Measurements from ENCODE around the gene BBS9. TPM values are rescaled to one million over a fixed set of nuclear protein-coding genes. Genes with fewer than 3 reads are reported as not detected.

The BBS9 gene
- total and polyA plus RNA-seq, 9 of the 15 experiments (the other 6 are each of a cell fraction or from before 2014, with no cell fraction given), result 0.77 to 3.3 (median 2.4) TPM

- POLR2A ChIA-PET, result no interaction called here
Observed at GRCh38 chr7:33221390-33221789, 92.0 kb downstream of the BBS9 start.

DNA sequence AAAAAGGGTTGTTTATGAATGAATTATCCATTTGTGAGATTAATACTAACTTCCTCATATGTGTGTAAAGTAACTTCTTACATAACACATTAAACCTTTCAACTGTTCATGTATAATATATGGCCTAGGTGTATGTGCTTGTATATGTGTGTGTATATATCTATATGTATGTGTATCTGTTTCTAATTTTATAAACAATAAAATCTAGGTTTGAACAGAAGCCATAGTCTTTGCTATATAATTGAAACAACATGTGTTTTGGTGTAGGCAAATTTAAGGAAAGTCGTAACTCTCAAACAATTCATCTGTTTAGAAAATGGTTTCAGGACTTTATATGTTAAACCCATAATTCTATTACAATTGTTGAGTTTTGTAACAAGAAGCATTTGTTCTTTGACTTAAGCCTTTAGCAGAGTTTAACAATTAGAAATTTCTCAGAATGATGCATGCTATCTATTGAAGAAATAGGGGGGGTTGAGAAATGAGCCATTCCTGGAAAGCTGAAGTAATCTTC lies 103.3 kb downstream of the BBS9 start:
- no peaks in the 10 kb centered on the region for H3K9me1 ChIP-seq (ENCODE audit: control insufficient read depth, insufficient read depth, low read length)
- ChIA-PET CTCF (ENCODE audit: low intra/inter-chr PET ratio) (no interaction called here), POLR2A (no interaction called here)
- no peak overlapping the region for H3K4me2 ChIP-seq (ENCODE audit: insufficient read depth, low read length)
- H3K4me3 ChIP-seq, result no peak overlapping the region
- DNase-seq (ENCODE audit: extremely low read depth in 1 of 4, low spot score in 3 of 4) (no peak), FAIRE-seq (no peak), ATAC-seq (no peak)
- H3K9me3 ChIP-seq (replicated peaks; ENCODE audit: control insufficient read depth, insufficient read depth, low read depth, low read length), result no peaks in the 10 kb centered on the region
- no peaks in the 10 kb centered on the region for H3K4me1 ChIP-seq (replicated peaks in 1 of 2; ENCODE audit: control insufficient read depth in 2 of 2, insufficient read depth in 2 of 2, low read length in 2 of 2)
- WGBS (ENCODE audit: insufficient coverage, low coverage, missing lambda C conversion rate), result 0% methylated on average over 1 of the region's 1 CpG
- no peak overlapping the region for H3K27ac ChIP-seq (ENCODE audit: extremely low read depth, low read depth, low read length)
- H3K36me3 ChIP-seq (ENCODE audit: control insufficient read depth, insufficient read depth, low read length), result no peaks in the 10 kb centered on the region
- in situ Hi-C loops (cut with MboI) (no loop called here), intact Hi-C loops (cut with micrococcal nuclease) (no loop called here)
- H3K27me3 ChIP-seq (ENCODE audit: control insufficient read depth in 2 of 2, insufficient read depth in 2 of 2, low read length in 2 of 2), result no peaks in the 10 kb centered on the region
- no peak overlapping the region for H2AFZ ChIP-seq (ENCODE audit: low read depth, low read length)
- no peaks in the 10 kb centered on the region for H3K79me2 ChIP-seq (ENCODE audit: control insufficient read depth, insufficient read depth, low read length)
- TF ChIP-seq EHMT2 (IDR thresholded peaks at IDR 0.05), result no peak
- no peak for TF ChIP-seq PRMT5 (CRISPR knock-in tag; IDR thresholded peaks at IDR 0.05)
- TF ChIP-seq GATAD2A (IDR thresholded peaks at IDR 0.05), result no peak
- no peaks in the 10 kb centered on the region for H4K20me1 ChIP-seq (replicated peaks; ENCODE audit: control insufficient read depth, insufficient read depth, low read length)
- no TSS peak for BruUV-seq (replicated peaks)
- H3K9ac ChIP-seq (ENCODE audit: insufficient read depth in 1 of 2, low read depth in 2 of 2, low read length in 2 of 2), result no peak overlapping the region

More at GRCh38 chr7:33221390-33221789, 92.0 kb downstream of the BBS9 start:
- TF ChIP-seq CBX1 (IDR thresholded peaks at IDR 0.05; ENCODE audit: low read depth) (no peak), PTRF (tag; IDR thresholded peaks at IDR 0.05) (no peak)
- Histone ChIP-seq H4K20me1 (replicated peaks; ENCODE audit: control insufficient read depth, insufficient read depth, low read length) (no peaks in the 10 kb centered on the region), H3K9me1 (ENCODE audit: control insufficient read depth, insufficient read depth, low read length) (no peaks in the 10 kb centered on the region), H3K27ac (ENCODE audit: extremely low read depth, low read depth, low read length) (no peak overlapping the region), H3K9ac (ENCODE audit: insufficient read depth in 1 of 2, low read depth in 2 of 2, low read length in 2 of 2) (no peak overlapping the region), H3K79me2 (ENCODE audit: control insufficient read depth, insufficient read depth, low read length) (no peaks in the 10 kb centered on the region), H3K9me3 (replicated peaks; ENCODE audit: control insufficient read depth, insufficient read depth, low read depth, low read length) (no peaks in the 10 kb centered on the region), H3K4me3 (no peak overlapping the region), H3K4me2 (ENCODE audit: insufficient read depth, low read length) (no peak overlapping the region), H2AFZ (ENCODE audit: low read depth, low read length) (no peak overlapping the region), H3K27me3 (ENCODE audit: control insufficient read depth in 2 of 2, insufficient read depth in 2 of 2, low read length in 2 of 2) (no peaks in the 10 kb centered on the region), H3K4me1 (replicated peaks in 1 of 2; ENCODE audit: control insufficient read depth in 2 of 2, insufficient read depth in 2 of 2, low read length in 2 of 2) (no peaks in the 10 kb centered on the region; a peak in 1 of 5 replicates), H3K36me3 (ENCODE audit: control insufficient read depth, insufficient read depth, low read length) (no peaks in the 10 kb centered on the region)
- CTCF ChIA-PET (ENCODE audit: low intra/inter-chr PET ratio), result no interaction called here
- 0% methylated on average over 1 of the region's 1 CpG for WGBS (ENCODE audit: insufficient coverage, low coverage, missing lambda C conversion rate)
- FAIRE-seq, result no peak
- ATAC-seq, result no peak
- no peak for DNase-seq (ENCODE audit: extremely low read depth in 1 of 4, low spot score in 3 of 4)
- in situ Hi-C loops (cut with MboI), result no loop called here
- intact Hi-C loops (cut with micrococcal nuclease), result no loop called here
- no TSS peak for BruUV-seq (replicated peaks)

Measured in K562 (cell line).